HG03097 (cell line): ENCODE results near the gene OR2M4.
"Not testable (repeated sequence)": the region's sequence is repeated elsewhere in the genome, so short reads cannot be mapped to it uniquely, and the experiment has no call there.

Experiments used
- ATAC-seq: cut with Tn5 transposase; IDR thresholded peaks from one replicate; pipeline ENCODE4 v1.9.1; 2021; ENCODE audit not compliant: unreplicated experiment, low FRiP score

Gene OR2M4, protein sequence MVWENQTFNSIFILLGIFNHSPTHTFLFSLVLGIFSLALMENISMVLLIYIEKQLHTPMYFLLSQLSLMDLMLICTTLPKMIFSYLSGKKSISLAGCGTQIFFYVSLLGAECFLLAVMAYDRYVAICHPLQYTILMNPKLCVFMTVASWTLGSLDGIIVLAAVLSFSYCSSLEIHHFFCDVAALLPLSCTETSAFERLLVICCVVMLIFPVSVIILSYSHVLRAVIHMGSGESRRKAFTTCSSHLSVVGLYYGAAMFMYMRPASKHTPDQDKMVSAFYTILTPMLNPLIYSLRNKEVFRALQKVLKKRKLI

DNA sequence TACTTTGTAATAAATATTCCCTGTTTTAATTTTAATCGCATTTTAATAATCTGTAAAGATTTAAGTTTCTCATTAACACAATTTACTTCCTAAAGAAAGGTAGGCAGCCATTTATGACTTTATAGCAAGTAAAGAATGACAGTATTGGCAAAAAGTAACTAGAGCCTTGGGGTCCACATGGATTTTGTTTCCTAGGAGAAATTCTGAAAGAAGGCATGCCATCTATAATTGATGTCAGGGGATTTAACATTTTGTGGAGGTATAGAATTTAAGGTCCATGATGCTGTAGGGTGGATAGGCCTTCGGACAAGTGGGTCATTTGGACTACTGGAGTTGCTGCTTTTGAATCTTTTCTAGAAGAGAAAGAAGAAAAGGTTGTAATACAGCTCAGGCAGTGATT, at the start of gene OR2M4:
OR2M4 (plus strand) TSS at position 301 of the 400 bp plus-strand sequence. CDS start 7,512 bp downstream, outside the sequence.
- ATAC-seq = no peak

- ATAC-seq = no peak
These were observed 47.2 kb upstream of the OR2M4 start for GRCh38 chr1:248183996-248184395.

GRCh38 chr1:248187363-248187762, 43.9 kb upstream of the OR2M4 start:
- ATAC-seq = no peak

DNA sequence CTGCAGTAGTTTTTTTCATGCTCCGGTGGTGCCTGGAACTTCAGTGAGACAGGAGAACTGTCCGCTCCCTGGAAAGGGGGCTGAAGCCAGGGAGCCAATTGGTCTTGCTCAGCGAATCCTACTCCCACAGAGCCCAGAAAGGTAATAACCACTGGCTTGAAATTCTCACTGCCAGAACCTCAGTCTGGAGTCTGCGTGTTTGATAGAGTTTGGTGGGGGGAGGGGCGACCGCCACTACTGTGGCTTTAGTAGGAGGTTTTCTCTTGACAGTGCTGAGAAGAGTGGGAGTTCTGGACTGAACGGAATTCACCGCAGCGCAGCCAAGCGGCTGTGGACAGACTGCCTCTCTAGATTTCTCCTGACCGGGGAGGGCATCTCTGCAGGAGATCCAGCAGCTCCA, 42.2 kb upstream of the OR2M4 start:
- no peak for ATAC-seq

DNA sequence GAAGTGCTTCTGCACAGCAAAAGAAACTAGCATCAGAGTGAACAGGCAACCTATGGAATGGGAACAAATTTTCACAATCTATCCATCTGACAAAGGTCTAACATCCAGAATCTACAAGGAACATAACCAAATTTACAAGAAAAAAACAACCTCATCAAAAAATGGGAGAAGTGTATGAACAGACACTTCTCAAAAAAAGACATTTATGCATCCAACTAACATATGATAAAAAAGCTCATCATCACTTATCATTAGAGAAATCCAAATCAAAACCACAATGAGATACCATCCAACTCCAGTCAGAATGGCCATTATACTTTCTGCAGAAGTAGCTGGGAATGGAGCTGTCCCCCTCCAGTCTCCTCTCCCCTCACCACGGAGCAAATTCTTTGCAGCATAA, 37.1 kb upstream of the OR2M4 start:
- no peak for ATAC-seq

GRCh38 chr1:248196965-248197364, 34.3 kb upstream of the OR2M4 start, which contains the start of gene OR2M3:
Gene OR2M3, plus strand, starts transcription at chr1:248197265. Its CDS starts 5,803 bp downstream, at chr1:248203068.
- no peak for ATAC-seq

- ATAC-seq = no peak
These were observed 15.3 kb upstream of the OR2M4 start for GRCh38 chr1:248215880-248216279.

- ATAC-seq = no peak
These were observed 5.7 kb upstream of the OR2M4 start for GRCh38 chr1:248225537-248225936.

DNA sequence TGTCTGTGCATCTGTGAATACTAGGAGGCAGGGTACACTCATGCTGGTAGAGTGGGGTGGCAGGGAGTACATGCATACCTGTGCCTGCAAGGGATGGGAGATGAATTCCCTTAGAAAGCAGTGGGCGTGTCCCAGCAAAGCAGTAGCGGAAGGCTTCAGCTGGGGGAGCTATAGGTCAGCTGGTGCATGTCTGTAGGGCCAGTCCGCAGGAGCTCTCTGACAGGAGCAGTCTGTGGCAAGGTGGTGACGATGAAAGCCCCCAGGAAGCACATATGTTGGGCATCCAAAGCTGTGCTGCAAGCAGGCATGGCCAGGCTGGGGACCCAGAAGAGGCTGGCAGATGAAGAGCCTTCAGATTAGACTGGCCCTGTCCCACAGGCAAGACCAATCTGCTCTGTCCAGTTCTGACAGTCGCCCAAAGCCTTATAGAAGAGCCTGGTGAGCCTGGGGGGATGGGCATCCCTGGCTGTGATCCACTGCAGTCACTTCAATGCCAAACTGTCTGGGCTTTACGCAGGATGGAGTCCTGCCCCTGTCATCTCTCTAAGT, 1.8 kb upstream of the OR2M4 start:
- no peak for ATAC-seq

- ATAC-seq = no peak
These were observed 8.3 kb downstream of the OR2M4 start for GRCh38 chr1:248239478-248239877.

DNA sequence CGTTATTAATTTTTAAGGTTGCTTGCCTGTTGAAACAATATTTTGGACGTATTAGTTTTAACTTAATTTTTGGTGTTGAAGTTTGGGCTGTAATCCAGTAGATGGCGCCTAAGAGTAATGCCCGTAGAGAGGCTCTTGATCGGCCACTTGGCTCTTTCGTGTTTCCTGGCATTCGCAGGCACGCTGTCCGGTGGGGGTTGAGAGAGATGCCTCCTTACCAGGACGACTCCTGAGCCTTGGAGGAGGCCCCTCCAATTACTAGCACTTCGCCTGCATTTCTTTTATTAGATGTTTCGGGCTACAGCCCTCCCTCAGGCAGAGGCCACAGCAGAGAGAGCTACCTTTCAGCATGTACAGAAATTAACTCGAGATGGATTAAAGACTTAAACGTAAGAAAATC, 12.0 kb downstream of the OR2M4 start:
- ATAC-seq = peak; percentile 90

- ATAC-seq = not testable (repeated sequence)
These were observed 28.1 kb downstream of the OR2M4 start for GRCh38 chr1:248259309-248259708.

- ATAC-seq = no peak
These were observed 37.0 kb downstream of the OR2M4 start for GRCh38 chr1:248268178-248268577.

DNA sequence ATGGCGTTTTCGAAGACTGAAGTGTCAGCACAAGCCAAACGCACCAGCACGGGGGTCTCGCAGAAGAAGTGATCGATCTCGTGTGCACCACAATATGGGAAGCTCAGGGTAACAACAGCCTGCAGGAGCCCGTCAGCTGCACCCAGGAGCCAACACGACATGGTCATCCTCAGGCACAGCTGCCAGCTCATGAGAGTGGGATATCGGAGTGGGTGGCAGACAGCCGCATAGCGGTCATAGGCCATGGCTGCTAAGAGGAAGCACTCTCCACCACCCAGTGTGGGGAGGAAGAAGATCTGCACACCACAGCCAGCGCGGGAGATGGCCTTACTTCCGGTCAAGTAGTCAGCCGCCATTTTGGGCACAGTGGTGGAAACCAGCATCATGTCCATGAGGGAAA, 42.0 kb downstream of the OR2M4 start:
- ATAC-seq = not testable (repeated sequence)

- ATAC-seq = no peak
These were observed 46.7 kb downstream of the OR2M4 start, which contains the start of gene OR2T33 for GRCh38 chr1:248277876-248278275. Gene OR2T33, minus strand, starts transcription at chr1:248277976. Its CDS starts 4,162 bp downstream, at chr1:248273814.

DNA sequence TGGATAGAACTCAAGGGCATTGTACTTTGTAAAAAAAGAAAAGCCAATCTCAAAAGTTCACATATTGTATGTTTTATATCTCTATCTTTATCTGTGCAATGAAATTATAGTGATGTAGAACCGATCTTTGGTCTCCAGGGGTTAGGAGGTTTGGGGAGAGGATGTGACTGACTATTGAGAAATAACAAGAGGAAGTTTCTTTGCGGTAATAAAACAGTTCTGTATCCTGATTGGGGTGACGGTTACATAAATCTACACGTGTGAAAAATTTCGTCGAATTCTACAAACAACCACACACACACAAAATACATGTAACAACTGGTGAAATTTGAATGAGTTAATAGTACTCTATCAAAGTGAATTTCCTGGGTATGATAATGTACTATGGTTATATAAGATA, 57.2 kb downstream of the OR2M4 start:
- ATAC-seq = no peak
